ENCODE measurements around the gene B9D1. TPM values are rescaled to one million over a fixed set of nuclear protein-coding genes. Genes with fewer than 3 reads are reported as not detected.
"Not testable (repeated sequence)": the region's sequence is repeated elsewhere in the genome, so short reads cannot be mapped to it uniquely, and the experiment has no call there.

Gene B9D1
- total RNA-seq, 1 donor from 2014 or later = 19.0 TPM

DNA sequence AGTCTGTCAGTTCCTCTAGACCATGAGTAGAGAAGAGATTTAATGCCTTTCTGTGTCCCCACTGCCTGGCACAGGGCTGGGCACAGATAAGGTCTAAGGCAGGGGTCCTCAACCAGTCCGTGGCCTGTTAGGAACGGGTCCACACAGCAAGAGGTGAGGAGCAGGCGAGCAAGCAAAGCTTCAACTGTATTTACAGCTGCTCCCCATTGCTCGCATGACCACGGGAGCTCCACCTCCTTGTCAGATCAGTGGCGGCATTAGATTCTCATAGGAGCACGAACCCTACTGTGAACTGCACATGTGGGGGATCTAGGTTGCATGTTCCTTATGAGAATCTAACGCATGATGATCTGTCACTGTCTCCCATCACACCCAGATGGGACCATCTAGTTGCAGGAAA is 1.8 kb downstream of the B9D1 start:
- Histone ChIP-seq H3K27me3 (ENCODE audit: control insufficient read depth, insufficient read depth, low read length) (no peaks in the 10 kb centered on the region), H3K36me3 (ENCODE audit: control insufficient read depth, insufficient read depth, low read length) (no peaks in the 10 kb centered on the region), H3K4me3 (ENCODE audit: low read depth, low read length) (no peak overlapping the region)
- TF ChIP-seq, protein P1, sequence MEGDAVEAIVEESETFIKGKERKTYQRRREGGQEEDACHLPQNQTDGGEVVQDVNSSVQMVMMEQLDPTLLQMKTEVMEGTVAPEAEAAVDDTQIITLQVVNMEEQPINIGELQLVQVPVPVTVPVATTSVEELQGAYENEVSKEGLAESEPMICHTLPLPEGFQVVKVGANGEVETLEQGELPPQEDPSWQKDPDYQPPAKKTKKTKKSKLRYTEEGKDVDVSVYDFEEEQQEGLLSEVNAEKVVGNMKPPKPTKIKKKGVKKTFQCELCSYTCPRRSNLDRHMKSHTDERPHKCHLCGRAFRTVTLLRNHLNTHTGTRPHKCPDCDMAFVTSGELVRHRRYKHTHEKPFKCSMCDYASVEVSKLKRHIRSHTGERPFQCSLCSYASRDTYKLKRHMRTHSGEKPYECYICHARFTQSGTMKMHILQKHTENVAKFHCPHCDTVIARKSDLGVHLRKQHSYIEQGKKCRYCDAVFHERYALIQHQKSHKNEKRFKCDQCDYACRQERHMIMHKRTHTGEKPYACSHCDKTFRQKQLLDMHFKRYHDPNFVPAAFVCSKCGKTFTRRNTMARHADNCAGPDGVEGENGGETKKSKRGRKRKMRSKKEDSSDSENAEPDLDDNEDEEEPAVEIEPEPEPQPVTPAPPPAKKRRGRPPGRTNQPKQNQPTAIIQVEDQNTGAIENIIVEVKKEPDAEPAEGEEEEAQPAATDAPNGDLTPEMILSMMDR (IDR thresholded peaks at IDR 0.05; ENCODE audit: insufficient read depth, low read length, poor library complexity, severe bottlenecking) = no peak
- DNase-seq (ENCODE audit: low read depth) = no peak

GRCh38 chr17:19359856-19360255 is 2.7 kb downstream of the B9D1 start:
- Histone ChIP-seq H3K36me3 (ENCODE audit: control insufficient read depth, insufficient read depth, low read length) (no peaks in the 10 kb centered on the region), H3K4me3 (ENCODE audit: low read depth, low read length) (no peak overlapping the region), H3K27me3 (ENCODE audit: control insufficient read depth, insufficient read depth, low read length) (no peaks in the 10 kb centered on the region)
- TF ChIP-seq, protein P1 (IDR thresholded peaks at IDR 0.05; ENCODE audit: insufficient read depth, low read length, poor library complexity, severe bottlenecking) = no peak
- DNase-seq (ENCODE audit: low read depth) = no peak

- no peaks in the 10 kb centered on the region for H3K36me3 ChIP-seq (ENCODE audit: control insufficient read depth, insufficient read depth, low read length)
- TF ChIP-seq, protein P1 (IDR thresholded peaks at IDR 0.05; ENCODE audit: insufficient read depth, low read length, poor library complexity, severe bottlenecking) = no peak
- no peak overlapping the region for H3K4me3 ChIP-seq (ENCODE audit: low read depth, low read length)
- no peak for DNase-seq (ENCODE audit: low read depth)
- no peaks in the 10 kb centered on the region for H3K27me3 ChIP-seq (ENCODE audit: control insufficient read depth, insufficient read depth, low read length)
Measured at GRCh38 chr17:19359151-19359550, 3.4 kb downstream of the B9D1 start.

DNA sequence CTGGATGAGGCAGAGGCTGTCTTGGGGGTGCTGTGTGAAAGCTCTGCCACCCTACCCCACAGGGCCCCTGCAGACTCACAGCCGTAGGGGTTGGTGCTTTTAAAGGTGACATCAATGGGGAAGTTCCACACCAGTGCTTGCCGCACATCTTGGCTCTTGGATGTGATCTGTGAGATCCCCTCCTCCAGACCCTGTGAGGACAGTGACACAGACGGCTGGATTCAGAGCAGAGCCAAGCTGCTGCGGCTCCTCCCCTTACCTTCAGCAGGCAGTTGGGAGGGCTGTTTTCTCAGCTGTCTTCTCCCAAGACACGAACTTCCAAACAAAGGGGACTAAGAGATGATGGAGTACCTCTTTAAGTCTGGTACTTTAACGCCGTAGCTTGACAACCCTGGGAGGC is 4.8 kb downstream of the B9D1 start:
- no peak for DNase-seq (ENCODE audit: low read depth)
- TF ChIP-seq, protein P1 (IDR thresholded peaks at IDR 0.05; ENCODE audit: insufficient read depth, low read length, poor library complexity, severe bottlenecking) = no peak
- Histone ChIP-seq H3K27me3 (ENCODE audit: control insufficient read depth, insufficient read depth, low read length) (no peaks in the 10 kb centered on the region), H3K36me3 (ENCODE audit: control insufficient read depth, insufficient read depth, low read length) (no peaks in the 10 kb centered on the region), H3K4me3 (ENCODE audit: low read depth, low read length) (no peak overlapping the region)

DNA sequence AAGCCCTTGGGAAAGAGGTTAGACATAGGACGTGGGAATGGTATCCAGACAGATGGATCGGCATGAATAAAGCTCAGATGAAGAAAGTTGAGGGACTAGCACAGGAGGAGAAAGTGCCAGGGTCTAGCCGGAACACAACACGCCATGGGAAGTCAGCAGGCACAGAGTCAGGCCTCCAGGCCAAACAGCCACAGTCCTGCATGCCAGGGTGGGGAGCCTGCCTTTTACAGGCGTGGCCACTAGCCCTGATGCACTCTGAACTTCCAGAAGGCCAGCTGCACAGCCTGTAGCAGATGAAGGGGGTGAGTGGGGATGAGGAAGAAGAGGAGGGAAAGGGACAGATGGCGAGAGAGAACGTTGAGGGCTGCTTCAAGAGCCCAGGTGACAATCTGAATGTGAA is 5.2 kb downstream of the B9D1 start:
- no peak for DNase-seq (ENCODE audit: low read depth)
- H3K27me3 ChIP-seq (ENCODE audit: control insufficient read depth, insufficient read depth, low read length) = no peaks in the 10 kb centered on the region
- TF ChIP-seq, protein P1 (IDR thresholded peaks at IDR 0.05; ENCODE audit: insufficient read depth, low read length, poor library complexity, severe bottlenecking) = no peak
- H3K36me3 ChIP-seq (ENCODE audit: control insufficient read depth, insufficient read depth, low read length) = no peaks in the 10 kb centered on the region
- H3K4me3 ChIP-seq (ENCODE audit: low read depth, low read length) = no peak overlapping the region

DNA sequence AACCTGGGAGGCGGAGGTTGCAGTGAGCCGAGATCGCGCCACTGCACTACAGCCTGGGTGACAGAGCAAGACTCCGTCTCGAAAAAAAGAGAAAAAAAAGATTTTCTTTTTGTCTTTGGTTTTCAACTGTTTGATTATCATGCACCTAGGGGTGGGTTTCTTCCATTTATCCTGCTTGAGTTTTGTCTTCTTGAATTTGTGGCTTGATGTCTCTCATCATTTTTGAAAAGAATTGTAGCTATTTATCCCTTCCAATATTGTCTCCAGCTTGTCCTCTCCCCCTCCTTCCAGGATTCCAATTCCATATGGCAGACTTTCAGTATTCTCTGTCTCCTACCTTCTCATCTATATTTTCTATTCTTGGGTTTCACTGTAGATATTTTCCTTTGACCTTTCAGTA is 7.8 kb downstream of the B9D1 start:
- Histone ChIP-seq H3K4me3 (ENCODE audit: low read depth, low read length) (no peak overlapping the region), H3K36me3 (ENCODE audit: control insufficient read depth, insufficient read depth, low read length) (no peaks in the 10 kb centered on the region), H3K27me3 (ENCODE audit: control insufficient read depth, insufficient read depth, low read length) (no peaks in the 10 kb centered on the region)
- no peak for DNase-seq (ENCODE audit: low read depth)
- TF ChIP-seq, protein P1 (IDR thresholded peaks at IDR 0.05; ENCODE audit: insufficient read depth, low read length, poor library complexity, severe bottlenecking) = no peak

DNA sequence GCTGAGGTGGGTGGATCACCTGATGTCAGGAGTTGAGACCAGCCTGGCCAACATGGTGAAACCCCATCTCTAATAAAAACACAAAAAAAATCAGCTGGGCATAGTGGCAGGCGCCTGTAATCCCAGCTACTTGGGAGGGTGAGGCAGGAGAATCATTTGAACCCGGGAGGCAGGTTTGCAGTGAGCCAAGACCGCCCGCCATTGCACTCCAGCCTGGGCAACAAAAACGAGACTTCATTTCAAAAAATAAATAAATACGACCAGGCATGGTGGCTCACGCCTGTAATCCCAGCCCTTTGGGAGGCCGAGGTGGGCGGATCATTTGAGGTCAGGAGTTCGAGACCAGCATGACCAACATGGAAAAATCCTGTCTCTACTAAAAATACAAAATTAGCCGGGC is 9.1 kb downstream of the B9D1 start:
- not testable (repeated sequence) for H3K27me3 ChIP-seq (ENCODE audit: control insufficient read depth, insufficient read depth, low read length); DNase-seq (ENCODE audit: low read depth); H3K4me3 ChIP-seq (ENCODE audit: low read depth, low read length); H3K36me3 ChIP-seq (ENCODE audit: control insufficient read depth, insufficient read depth, low read length)

Data from kidney epithelial cell (primary cell).